Peyer's patch (tissue), 4 donors: ENCODE results near the gene GTF2E1.

Experiments used
- POLR2A ChIP-seq, 2 donors: fragments of 450-650 bp; IDR thresholded peaks; one replicate each; pipeline ENCODE4 v1.5.1; 2017; ENCODE audit warnings: antibody characterized with exemption in 2 of 2, mild to moderate bottlenecking in 2 of 2, moderate library complexity in 2 of 2
- TF ChIP-seq, protein P1 (sequence below), 6 experiments: fragments of 450-650 bp in 4 of 6; fragments of 200-600 bp in 2 of 6; sonication (generic) in 1 of 6; IDR thresholded peaks; one replicate each; pipeline ENCODE4 v1.5.1; 2017 to 2019; ENCODE audit warnings: antibody characterized with exemption in 6 of 6, mild to moderate bottlenecking in 3 of 6, moderate library complexity in 1 of 6

DNA sequence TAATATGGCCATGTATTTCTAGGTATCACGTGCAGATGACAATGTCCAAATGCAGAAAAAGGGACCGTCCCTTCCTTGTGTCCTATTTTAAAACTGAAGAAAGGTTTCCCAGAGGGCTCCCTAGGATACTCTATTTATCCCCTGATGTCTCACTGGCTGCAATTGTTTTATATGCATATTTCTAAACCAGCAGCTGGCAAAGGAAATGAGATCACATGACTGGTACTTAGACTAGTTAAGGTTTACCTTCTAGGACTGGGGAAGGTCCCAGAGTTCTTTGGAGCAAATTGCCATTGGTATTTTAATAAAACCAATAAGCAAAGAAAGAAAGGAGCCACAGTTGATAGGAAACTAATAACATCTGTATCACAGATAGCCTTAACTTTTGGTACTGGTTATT, 29.5 kb downstream of the GTF2E1 start:
- TF ChIP-seq, protein P1, sequence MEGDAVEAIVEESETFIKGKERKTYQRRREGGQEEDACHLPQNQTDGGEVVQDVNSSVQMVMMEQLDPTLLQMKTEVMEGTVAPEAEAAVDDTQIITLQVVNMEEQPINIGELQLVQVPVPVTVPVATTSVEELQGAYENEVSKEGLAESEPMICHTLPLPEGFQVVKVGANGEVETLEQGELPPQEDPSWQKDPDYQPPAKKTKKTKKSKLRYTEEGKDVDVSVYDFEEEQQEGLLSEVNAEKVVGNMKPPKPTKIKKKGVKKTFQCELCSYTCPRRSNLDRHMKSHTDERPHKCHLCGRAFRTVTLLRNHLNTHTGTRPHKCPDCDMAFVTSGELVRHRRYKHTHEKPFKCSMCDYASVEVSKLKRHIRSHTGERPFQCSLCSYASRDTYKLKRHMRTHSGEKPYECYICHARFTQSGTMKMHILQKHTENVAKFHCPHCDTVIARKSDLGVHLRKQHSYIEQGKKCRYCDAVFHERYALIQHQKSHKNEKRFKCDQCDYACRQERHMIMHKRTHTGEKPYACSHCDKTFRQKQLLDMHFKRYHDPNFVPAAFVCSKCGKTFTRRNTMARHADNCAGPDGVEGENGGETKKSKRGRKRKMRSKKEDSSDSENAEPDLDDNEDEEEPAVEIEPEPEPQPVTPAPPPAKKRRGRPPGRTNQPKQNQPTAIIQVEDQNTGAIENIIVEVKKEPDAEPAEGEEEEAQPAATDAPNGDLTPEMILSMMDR (IDR thresholded peaks at IDR 0.05), result no peak
- no peak for TF ChIP-seq POLR2A (IDR thresholded peaks at IDR 0.05)
